NCI-H2029 treated with DMSO at 0.1 percent for 48 hours (cell line): ENCODE measurements around the gene ATP11A.
A peak's percentile ranks its signal among the peaks of the same experiment; 100 is the strongest.

Experiments used
- DNase-seq: peaks from one replicate; lab custom pipeline; 2025; lab: John Stamatoyannopoulos, UW

Gene ATP11A

GRCh38 chr13:112893570-112894422, 204.0 kb downstream of the ATP11A start:
- no peak for DNase-seq

GRCh38 chr13:112894423-112894672, 204.5 kb downstream of the ATP11A start:
- DNase-seq, result no peak

- DNase-seq, result no peak
These were observed 205.0 kb downstream of the ATP11A start for GRCh38 chr13:112894673-112895481.

GRCh38 chr13:112895521-112896465, 206.0 kb downstream of the ATP11A start:
- DNase-seq, result peak; percentile 99

- no peak for DNase-seq
These were observed 207.1 kb downstream of the ATP11A start for GRCh38 chr13:112896736-112897602.

GRCh38 chr13:112897603-112897955, 207.7 kb downstream of the ATP11A start:
- no peak for DNase-seq

GRCh38 chr13:112897956-112898620, 208.2 kb downstream of the ATP11A start:
- no peak for DNase-seq

- no peak for DNase-seq
These were observed 208.9 kb downstream of the ATP11A start for GRCh38 chr13:112898621-112899280.

- DNase-seq, result no peak
These were observed 209.7 kb downstream of the ATP11A start for GRCh38 chr13:112899281-112900225.

- no peak for DNase-seq
These were observed 210.4 kb downstream of the ATP11A start for GRCh38 chr13:112900226-112900600.

GRCh38 chr13:112900691-112901091, 210.9 kb downstream of the ATP11A start:
- DNase-seq, result no peak

GRCh38 chr13:112902101-112902651, 212.3 kb downstream of the ATP11A start:
- no peak for DNase-seq

GRCh38 chr13:112902669-112903068, 212.8 kb downstream of the ATP11A start:
- no peak for DNase-seq

GRCh38 chr13:112903071-112903577, 213.3 kb downstream of the ATP11A start:
- no peak for DNase-seq

GRCh38 chr13:112903606-112904195, 213.9 kb downstream of the ATP11A start:
- peak; percentile 35 for DNase-seq

GRCh38 chr13:112904436-112904960, 214.7 kb downstream of the ATP11A start:
- no peak for DNase-seq

- no peak for DNase-seq
These were observed 215.2 kb downstream of the ATP11A start for GRCh38 chr13:112905086-112905485.

GRCh38 chr13:112905619-112905989, 215.8 kb downstream of the ATP11A start:
- no peak for DNase-seq
